ENCODE results near the gene LHFPL2. TPM values are rescaled to one million over a fixed set of nuclear protein-coding genes. Genes with fewer than 3 reads are reported as not detected.
A peak's percentile ranks its signal among the peaks of the same experiment; 100 is the strongest.

The LHFPL2 gene
- total RNA-seq, 1 experiment from 2014 or later = 17.9 TPM

GRCh38 chr5:78519198-78519941, 129.2 kb downstream of the LHFPL2 start:
- ChIA-PET CTCF (interaction anchor here (1.3 kb wide), 1 partner anchor 14 kb away, joined by 3 read pairs; no protein-coding TSS in a partner anchor), POLR2A (no interaction called here), RAD21 (ENCODE audit: low non-redundant PET in 1 of 2, low total read pairs in 2 of 2, uncharacterized antibody in 2 of 2, unreplicated experiment in 2 of 2) (no interaction called here)
- DNase-seq (ENCODE audit: low read depth, low spot score) (no peak), ATAC-seq (0 out of 2 replicates have a peak, but pooled peaks have one; percentile 9)
- peaks cover 10 to 24% of the 10 kb centered on the region in 2 experiments for H3K4me1 ChIP-seq (ENCODE audit: control insufficient read depth in 1 of 2, insufficient read depth in 2 of 2, low read length in 2 of 2)
- H2AFZ ChIP-seq (ENCODE audit: low read depth, low read length, poor library complexity, severe bottlenecking) = no peak overlapping the region
- H3K4me2 ChIP-seq (ENCODE audit: low read length) = peak overlapping the region; percentile 56; the same call in 1 of the 2 replicates
- no peaks in the 10 kb centered on the region for H3K27me3 ChIP-seq (ENCODE audit: insufficient read depth, low read length)
- H3K27ac ChIP-seq (ENCODE audit: low read depth, low read length) = no peak overlapping the region
- peak overlapping the region; percentile 10; the same call in 1 of the 2 replicates for H3K9ac ChIP-seq (ENCODE audit: low read length)
- no peak overlapping the region for H3K4me3 ChIP-seq (replicated peaks in 1 of 2; ENCODE audit: low read depth in 1 of 2, low read length in 2 of 2)
- TF ChIP-seq ZBTB33 (IDR thresholded peaks at IDR 0.05; ENCODE audit: extremely low read depth, insufficient replicate concordance, low read length) (no peak), EGR1 (IDR thresholded peaks at IDR 0.05; ENCODE audit: low read depth) (no peak)
- H3K79me2 ChIP-seq (ENCODE audit: insufficient read depth, low read length) = no peaks in the 10 kb centered on the region; the same call in 1 of the 2 replicates
- H3K36me3 ChIP-seq (ENCODE audit: control insufficient read depth in 1 of 2, insufficient read depth in 2 of 2, low read length in 2 of 2) = no peaks in the 10 kb centered on the region
- BruUV-seq (replicated peaks) = no TSS peak
- no peaks in the 10 kb centered on the region for H3K9me2 ChIP-seq (ENCODE audit: insufficient read depth)
- intact Hi-C loops (cut with micrococcal nuclease) = no loop called here
- no peaks in the 10 kb centered on the region for H4K20me1 ChIP-seq (ENCODE audit: insufficient read depth)
- H3K9me3 ChIP-seq (ENCODE audit: control insufficient read depth in 1 of 2, insufficient read depth in 1 of 2, low read depth in 1 of 2, low read length in 2 of 2) = no peaks in the 10 kb centered on the region

DNA sequence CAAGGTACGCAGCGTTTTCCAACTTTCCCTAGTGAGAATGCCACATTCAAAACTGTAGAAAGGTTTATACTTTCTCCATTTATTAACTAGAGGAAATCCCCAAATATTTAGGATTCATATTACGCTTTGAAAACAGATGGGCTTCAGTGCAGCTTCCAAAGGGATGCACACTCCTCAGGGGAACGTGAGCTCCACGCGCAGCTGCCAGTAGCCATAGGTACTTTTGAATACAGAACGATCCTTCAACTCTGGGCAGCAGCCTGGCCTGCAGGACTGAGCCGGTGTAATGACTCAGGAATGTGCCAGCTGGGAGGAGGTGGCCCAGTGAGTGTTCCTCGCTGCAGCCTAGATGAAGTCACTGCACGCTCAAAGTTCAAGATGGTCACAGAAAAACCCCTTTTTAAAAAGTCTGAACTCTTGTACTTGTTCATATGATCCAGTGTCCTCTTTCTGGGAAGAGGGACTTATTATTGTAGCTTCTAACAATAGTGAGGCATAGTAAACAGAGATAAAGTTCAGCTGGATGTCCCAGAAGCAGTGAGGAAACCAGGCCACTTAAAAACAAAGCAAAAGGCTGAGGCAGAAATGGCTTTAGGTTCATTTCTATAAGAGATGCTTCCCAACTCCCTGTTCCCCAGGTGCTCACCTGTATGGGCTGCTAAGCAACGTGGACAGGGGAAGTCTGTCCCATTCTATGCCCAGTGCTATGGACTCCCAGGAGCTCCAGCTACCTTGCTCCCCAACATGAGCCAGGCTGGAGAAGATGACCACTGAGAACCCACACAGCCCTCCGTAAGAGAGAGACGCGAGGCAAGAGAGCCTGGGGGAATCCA, 130.0 kb downstream of the LHFPL2 start:
- H2AFZ ChIP-seq (ENCODE audit: low read depth, low read length, poor library complexity, severe bottlenecking) = no peak overlapping the region
- H3K9me3 ChIP-seq (ENCODE audit: control insufficient read depth in 1 of 2, insufficient read depth in 1 of 2, low read depth in 1 of 2, low read length in 2 of 2) = no peaks in the 10 kb centered on the region
- H3K79me2 ChIP-seq (ENCODE audit: insufficient read depth, low read length) = no peaks in the 10 kb centered on the region; the same call in 1 of the 2 replicates
- no peak for TF ChIP-seq EGR1 (IDR thresholded peaks at IDR 0.05; ENCODE audit: low read depth)
- no peak for TF ChIP-seq ELF1 (IDR thresholded peaks at IDR 0.05; ENCODE audit: borderline replicate concordance, low read depth)
- no peak for TF ChIP-seq CEBPB (IDR thresholded peaks at IDR 0.05; ENCODE audit: low read depth)
- TF ChIP-seq CTCF (IDR thresholded peaks at IDR 0.05 in 2 of 3, conservative IDR thresholded peaks at IDR 0.05 in 1 of 3; ENCODE audit: borderline replicate concordance in 1 of 3, insufficient read depth in 1 of 3, low read depth in 2 of 3, low read length in 2 of 3) = no peak
- no peak for TF ChIP-seq SP1 (IDR thresholded peaks at IDR 0.05; ENCODE audit: low read depth)
- H4K20me1 ChIP-seq (ENCODE audit: insufficient read depth) = no peaks in the 10 kb centered on the region
- ChIA-PET POLR2A (no interaction called here), RAD21 (ENCODE audit: low non-redundant PET in 1 of 2, low total read pairs in 2 of 2, uncharacterized antibody in 2 of 2, unreplicated experiment in 2 of 2) (no interaction called here), CTCF (interaction anchor here (1.3 kb wide), 1 partner anchor 15 kb away, joined by 3 read pairs; no protein-coding TSS in a partner anchor)
- peak overlapping the region; percentile 56 for H3K4me2 ChIP-seq (ENCODE audit: low read length)
- no peak overlapping the region for H3K4me3 ChIP-seq (replicated peaks in 1 of 2; ENCODE audit: low read depth in 1 of 2, low read length in 2 of 2)
- no peaks in the 10 kb centered on the region for H3K9me2 ChIP-seq (ENCODE audit: insufficient read depth)
- intact Hi-C loops (cut with micrococcal nuclease) = no loop called here
- no peak overlapping the region for H3K27ac ChIP-seq (ENCODE audit: low read depth, low read length)
- H3K4me1 ChIP-seq (ENCODE audit: control insufficient read depth in 1 of 2, insufficient read depth in 2 of 2, low read length in 2 of 2) = peaks cover 10 to 24% of the 10 kb centered on the region in 2 experiments
- no peaks in the 10 kb centered on the region for H3K27me3 ChIP-seq (ENCODE audit: insufficient read depth, low read length)
- BruUV-seq (replicated peaks) = no TSS peak
- ATAC-seq (peak; percentile 98), DNase-seq (ENCODE audit: low read depth, low spot score) (no peak)
- no peaks in the 10 kb centered on the region for H3K36me3 ChIP-seq (ENCODE audit: control insufficient read depth in 1 of 2, insufficient read depth in 2 of 2, low read length in 2 of 2)
- H3K9ac ChIP-seq (ENCODE audit: low read length) = peak overlapping the region; percentile 10
